ENCODE results near the gene GRM7. TPM values are rescaled to one million over a fixed set of nuclear protein-coding genes. Genes with fewer than 3 reads are reported as not detected.

The GRM7 gene
- total RNA-seq, 4 donors from 2014 or later, result not detected

GRCh38 chr3:7025581-7026300 lies 164.8 kb downstream of the GRM7 start:
- Histone ChIP-seq H3K36me3 (no peaks in the 10 kb centered on the region), H3K27me3 (no peaks in the 10 kb centered on the region), H3K9me3 (no peaks in the 10 kb centered on the region), H3K4me1 (no peaks in the 10 kb centered on the region), H3K4me3 (no peak overlapping the region), H3K27ac (no peak overlapping the region)
- in situ Hi-C loops (cut with MboI; ENCODE audit: low sequenced_read_pairs in 4 of 4) (no loop called here), intact Hi-C loops (cut with DNase I; ENCODE audit: low total_unique reads) (no loop called here)
- DNase-seq (no peak), ATAC-seq (no peak)
- TF ChIP-seq POLR2A (IDR thresholded peaks at IDR 0.05) (no peak), CTCF (IDR thresholded peaks at IDR 0.05 in 4 of 5, conservative IDR thresholded peaks at IDR 0.05 in 1 of 5) (no peak)

- intact Hi-C loops (cut with DNase I; ENCODE audit: low total_unique reads), result no loop called here
- in situ Hi-C loops (cut with MboI; ENCODE audit: low sequenced_read_pairs in 4 of 4), result no loop called here
- no peaks in the 10 kb centered on the region for H3K4me1 ChIP-seq
- no peaks in the 10 kb centered on the region for H3K27me3 ChIP-seq
- no peak overlapping the region for H3K27ac ChIP-seq
- no peaks in the 10 kb centered on the region for H3K36me3 ChIP-seq
- no peaks in the 10 kb centered on the region for H3K9me3 ChIP-seq
- no peak for DNase-seq
- no peak for ATAC-seq
- no peak overlapping the region for H3K4me3 ChIP-seq
- no peak for TF ChIP-seq POLR2A (IDR thresholded peaks at IDR 0.05)
- TF ChIP-seq CTCF (IDR thresholded peaks at IDR 0.05 in 4 of 5, conservative IDR thresholded peaks at IDR 0.05 in 1 of 5), result no peak
Observed at GRCh38 chr3:7029562-7029961, 168.6 kb downstream of the GRM7 start.

- H3K4me3 ChIP-seq, result no peak overlapping the region
- no peaks in the 10 kb centered on the region for H3K27me3 ChIP-seq
- TF ChIP-seq POLR2A (IDR thresholded peaks at IDR 0.05) (no peak), CTCF (IDR thresholded peaks at IDR 0.05 in 4 of 5, conservative IDR thresholded peaks at IDR 0.05 in 1 of 5) (no peak)
- H3K4me1 ChIP-seq, result no peaks in the 10 kb centered on the region
- no peaks in the 10 kb centered on the region for H3K9me3 ChIP-seq
- no peaks in the 10 kb centered on the region for H3K36me3 ChIP-seq
- intact Hi-C loops (cut with DNase I; ENCODE audit: low total_unique reads) (no loop called here), in situ Hi-C loops (cut with MboI; ENCODE audit: low sequenced_read_pairs in 4 of 4) (no loop called here)
- ATAC-seq, result no peak
- no peak for DNase-seq
- H3K27ac ChIP-seq, result no peak overlapping the region
Observed at GRCh38 chr3:7038394-7038793, 177.5 kb downstream of the GRM7 start.

- DNase-seq, result no peak
- no peak overlapping the region for H3K27ac ChIP-seq
- no peak for ATAC-seq
- H3K4me3 ChIP-seq, result no peak overlapping the region
- intact Hi-C loops (cut with DNase I; ENCODE audit: low total_unique reads), result no loop called here
- TF ChIP-seq POLR2A (IDR thresholded peaks at IDR 0.05), result no peak
- TF ChIP-seq CTCF (IDR thresholded peaks at IDR 0.05 in 4 of 5, conservative IDR thresholded peaks at IDR 0.05 in 1 of 5), result no peak
- H3K9me3 ChIP-seq, result no peaks in the 10 kb centered on the region
- no peaks in the 10 kb centered on the region for H3K27me3 ChIP-seq
- in situ Hi-C loops (cut with MboI; ENCODE audit: low sequenced_read_pairs in 4 of 4), result no loop called here
- no peaks in the 10 kb centered on the region for H3K4me1 ChIP-seq
- no peaks in the 10 kb centered on the region for H3K36me3 ChIP-seq
Observed at GRCh38 chr3:7062714-7063113, 201.8 kb downstream of the GRM7 start.

- Histone ChIP-seq H3K27ac (no peak overlapping the region), H3K27me3 (no peaks in the 10 kb centered on the region), H3K4me3 (no peak overlapping the region), H3K4me1 (no peaks in the 10 kb centered on the region), H3K36me3 (no peaks in the 10 kb centered on the region), H3K9me3 (no peaks in the 10 kb centered on the region)
- in situ Hi-C loops (cut with MboI; ENCODE audit: low sequenced_read_pairs in 4 of 4), result no loop called here
- ATAC-seq, result no peak
- no peak for DNase-seq
- intact Hi-C loops (cut with DNase I; ENCODE audit: low total_unique reads), result no loop called here
- TF ChIP-seq CTCF (IDR thresholded peaks at IDR 0.05 in 4 of 5, conservative IDR thresholded peaks at IDR 0.05 in 1 of 5), result no peak
- TF ChIP-seq POLR2A (IDR thresholded peaks at IDR 0.05), result no peak
Observed at GRCh38 chr3:7070461-7070860, 209.5 kb downstream of the GRM7 start.

Data from gastrocnemius medialis (tissue), 4 donors.